Measurements from ENCODE around the gene CTDSP2.

DNA sequence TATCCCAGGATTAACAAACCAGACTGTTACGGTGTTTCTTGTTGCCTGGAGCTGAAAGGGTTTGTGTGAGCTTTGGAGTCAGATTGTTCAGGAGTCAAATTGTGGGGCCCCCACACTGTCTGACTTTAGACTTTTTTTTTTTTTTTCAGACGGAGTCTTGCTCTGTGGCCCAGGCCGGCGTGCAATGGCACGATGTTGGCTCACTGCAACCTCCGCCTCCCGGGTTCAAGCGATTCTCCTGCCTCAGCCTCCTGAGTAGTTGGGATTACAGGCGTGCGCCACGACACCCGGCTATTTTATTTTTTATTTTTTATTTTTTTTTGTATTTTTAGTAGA, 63.1 kb downstream of the CTDSP2 start:
- TF ChIP-seq MYC (IDR thresholded peaks at IDR 0.05; ENCODE audit: insufficient read depth, insufficient read length, insufficient replicate concordance, low read length, severe bottlenecking) (no peak), CEBPB (IDR thresholded peaks at IDR 0.05; ENCODE audit: borderline replicate concordance in 1 of 2, low read depth in 2 of 2, low read length in 2 of 2) (no peak), GABPA (IDR thresholded peaks at IDR 0.05; ENCODE audit: low read depth) (no peak), STAT1 (conservative IDR thresholded peaks at IDR 0.05) (no peak), SPI1 (IDR thresholded peaks at IDR 0.05; ENCODE audit: borderline replicate concordance, insufficient read depth, low read depth, low read length) (no peak)
